T-helper 1 cell treated with Interleukin-12 subunit alpha and Interleukin-12 subunit beta and Interleukin-4 antibody, amounts not matched to agents 30 μg/mL and 1 μg/mL, for 36 hours (primary cell): Measurements from ENCODE around the gene L3MBTL4.
"Not testable (repeated sequence)": the region's sequence is repeated elsewhere in the genome, so short reads cannot be mapped to it uniquely, and the experiment has no call there.

Experiments
- H3K27ac Mint-ChIP-seq: one replicate; pipeline ENCODE4 v1.8.0; 2021; ENCODE audit warnings: mild to moderate bottlenecking, mixed read lengths
- H3K27me3 Mint-ChIP-seq: one replicate; pipeline ENCODE4 v1.8.0; 2021; ENCODE audit warnings: low read depth, mixed read lengths
- H3K36me3 Mint-ChIP-seq: one replicate; pipeline ENCODE4 v1.8.0; 2021; ENCODE audit warnings: low read depth, mixed read lengths
- H3K4me1 Mint-ChIP-seq: one replicate; pipeline ENCODE4 v1.8.0; 2021; ENCODE audit warnings: low read depth, mixed read lengths
- H3K4me3 Mint-ChIP-seq: one replicate; pipeline ENCODE4 v1.8.0; 2021; ENCODE audit warnings: mild to moderate bottlenecking, moderate library complexity, mixed read lengths
- H3K9me3 Mint-ChIP-seq: one replicate; pipeline ENCODE4 v1.8.0; 2021; ENCODE audit warnings: mixed read lengths

Gene L3MBTL4

DNA sequence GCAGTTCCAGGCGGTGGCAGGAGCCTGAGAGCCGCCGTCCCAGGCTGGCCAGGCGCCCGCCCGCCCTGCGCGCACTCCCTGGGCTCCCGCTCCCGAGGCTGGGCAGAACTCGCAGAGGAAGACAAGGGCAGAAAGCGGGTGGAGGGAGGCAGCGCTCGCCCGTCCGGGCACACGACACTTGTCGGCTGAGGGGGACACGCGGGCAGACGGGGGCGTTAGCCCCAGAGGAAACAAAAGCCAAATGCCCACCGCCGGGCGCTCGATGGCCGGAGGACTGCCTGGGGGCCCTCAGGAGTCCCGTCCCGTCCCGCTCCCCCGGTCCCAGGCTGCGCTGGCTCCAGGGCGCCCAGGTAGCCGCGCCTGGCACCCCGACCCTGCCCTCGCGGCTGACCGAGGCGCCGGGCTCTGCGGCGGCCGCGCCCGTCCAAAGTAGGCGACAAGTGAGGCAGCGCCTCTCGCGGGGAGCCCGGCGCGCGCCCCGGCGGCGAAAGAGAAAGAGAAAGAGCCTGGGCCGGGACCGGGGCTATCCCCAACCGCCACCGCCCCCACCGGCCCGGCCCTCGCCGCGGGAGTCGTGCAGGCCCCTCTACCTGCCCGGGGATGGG lies 491 bp downstream of the L3MBTL4 start:
- Mint-ChIP-seq H3K36me3 (peaks cover 1% of the 10 kb centered on the region), H3K4me3 (peak overlapping the region; percentile 53), H3K27ac (no peak overlapping the region), H3K9me3 (peaks cover 6% of the 10 kb centered on the region), H3K27me3 (peaks cover 42% of the 10 kb centered on the region), H3K4me1 (peaks cover 12% of the 10 kb centered on the region)

DNA sequence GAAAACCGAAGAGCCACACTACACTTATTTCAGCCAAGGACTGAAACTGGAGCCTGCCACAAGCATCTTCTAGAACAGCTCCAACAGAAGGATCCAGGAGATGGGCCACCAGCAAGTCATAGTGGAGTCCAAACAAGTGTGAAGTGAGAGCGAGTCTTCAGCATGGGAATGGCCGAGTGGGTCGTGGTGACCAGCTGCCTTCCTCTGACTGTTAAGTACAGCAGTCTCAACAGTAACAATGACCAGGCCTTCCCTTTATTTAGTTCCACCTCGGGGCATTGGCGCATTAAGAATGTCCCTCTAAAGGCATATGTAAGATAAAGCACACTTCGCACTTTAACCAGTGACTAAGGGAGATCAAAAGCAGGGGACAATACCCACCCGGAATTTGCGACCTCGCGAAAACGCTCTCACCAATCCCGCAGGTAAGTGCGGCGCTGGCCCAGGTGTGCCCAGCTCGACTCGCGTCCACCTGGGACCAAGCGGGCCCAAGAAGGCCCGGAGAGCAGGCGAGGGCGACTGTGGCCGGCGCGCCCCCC lies 1.1 kb downstream of the L3MBTL4 start:
- Mint-ChIP-seq H3K27me3 (peaks cover 42% of the 10 kb centered on the region), H3K4me3 (peak overlapping the region; percentile 70), H3K9me3 (peaks cover under 1% of the 10 kb centered on the region), H3K27ac (no peak overlapping the region), H3K4me1 (peaks cover 12% of the 10 kb centered on the region), H3K36me3 (peaks cover 1% of the 10 kb centered on the region)

DNA sequence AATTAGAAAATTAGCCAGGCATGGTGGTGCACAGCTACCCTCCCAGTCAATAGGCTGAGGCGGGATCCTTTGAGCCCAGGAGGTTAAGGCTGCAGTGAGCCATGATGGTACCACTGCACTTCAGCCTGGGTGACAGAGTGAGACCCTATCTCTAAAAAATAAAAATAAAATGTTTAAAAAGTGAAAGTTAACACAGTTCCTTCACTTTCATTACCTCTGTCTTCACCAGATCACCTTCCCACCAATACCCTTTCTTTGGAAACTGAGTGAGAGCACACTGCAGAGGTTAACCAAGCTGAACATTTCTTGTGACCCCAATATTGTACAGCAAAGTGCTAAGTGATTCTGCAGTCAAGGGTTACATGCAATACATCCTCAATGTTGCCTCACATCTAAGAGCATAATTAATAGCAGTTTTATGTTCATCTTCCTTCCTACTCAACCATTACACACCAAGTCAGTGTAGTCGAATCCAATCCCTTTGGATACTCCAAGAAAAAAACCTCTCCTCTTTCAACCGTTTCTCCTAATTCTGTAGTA lies 1.7 kb downstream of the L3MBTL4 start:
- Mint-ChIP-seq H3K27ac (no peak overlapping the region), H3K36me3 (peaks cover 1% of the 10 kb centered on the region), H3K9me3 (no peaks in the 10 kb centered on the region), H3K27me3 (peaks cover 42% of the 10 kb centered on the region), H3K4me1 (peaks cover 12% of the 10 kb centered on the region), H3K4me3 (peak overlapping the region; percentile 70)

DNA sequence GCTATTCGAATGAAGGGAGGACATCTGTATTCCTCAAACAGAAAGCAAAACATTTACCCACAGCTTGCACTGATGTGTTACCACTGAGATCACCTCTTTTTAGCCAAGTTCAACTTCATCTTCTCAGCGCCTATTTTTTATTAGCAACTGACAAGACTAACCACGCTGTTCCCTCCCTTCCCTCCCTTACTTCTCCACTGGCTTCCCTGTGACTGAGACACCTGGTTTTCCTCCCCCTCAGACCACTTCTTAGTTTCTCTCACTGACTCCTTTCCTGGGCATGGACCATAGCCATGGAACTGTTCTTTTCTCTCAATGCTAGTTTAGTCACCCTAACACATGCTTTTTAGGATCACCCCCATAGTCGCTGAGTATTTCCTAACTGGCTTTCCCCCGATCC lies 3.3 kb downstream of the L3MBTL4 start:
- Mint-ChIP-seq H3K27ac (no peak overlapping the region), H3K36me3 (peaks cover 1% of the 10 kb centered on the region), H3K4me1 (peaks cover 12% of the 10 kb centered on the region), H3K27me3 (peaks cover 37% of the 10 kb centered on the region), H3K9me3 (no peaks in the 10 kb centered on the region), H3K4me3 (no peak overlapping the region)

DNA sequence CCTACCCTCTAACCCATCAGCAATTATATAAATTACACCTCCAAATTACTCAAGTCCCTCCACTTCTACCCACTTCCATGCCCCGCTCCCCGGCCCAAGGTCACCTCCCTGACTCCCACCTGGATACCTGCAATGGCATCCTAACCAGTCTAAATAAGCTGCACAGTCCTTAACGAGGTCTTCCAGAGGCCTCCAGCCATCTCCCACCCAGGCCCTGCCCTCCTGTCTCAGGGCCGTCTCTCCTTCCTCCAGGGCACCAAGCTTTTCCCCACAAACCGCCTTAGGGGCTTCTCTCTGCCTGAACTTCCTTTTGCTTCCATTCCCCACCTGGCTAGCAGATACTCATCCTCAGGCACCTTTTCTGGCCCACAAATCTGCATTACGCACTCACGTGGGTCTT lies 4.8 kb downstream of the L3MBTL4 start:
- Mint-ChIP-seq H3K27me3 (peaks cover 23% of the 10 kb centered on the region), H3K9me3 (no peaks in the 10 kb centered on the region), H3K4me1 (peaks cover 7% of the 10 kb centered on the region), H3K27ac (no peak overlapping the region), H3K4me3 (no peak overlapping the region), H3K36me3 (peaks cover 1% of the 10 kb centered on the region)

DNA sequence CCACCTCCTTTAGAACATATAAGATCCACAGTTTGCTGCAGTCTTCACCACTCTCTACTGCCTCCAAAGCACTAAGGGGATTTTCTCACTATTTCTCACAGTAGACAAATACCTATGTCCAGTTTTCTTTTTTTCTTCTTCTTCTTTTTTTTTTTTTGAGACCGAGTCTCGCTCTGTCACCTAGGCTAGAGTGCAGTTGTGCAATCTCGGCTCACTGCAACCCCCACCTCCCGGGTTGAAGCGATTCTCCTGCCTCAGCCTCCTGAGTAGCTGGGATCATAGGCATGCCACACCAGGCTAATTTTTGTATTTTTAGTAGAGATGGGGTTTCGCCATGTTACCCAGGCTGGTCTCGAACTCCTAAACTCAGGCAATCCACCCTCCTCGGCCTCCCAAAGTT lies 6.2 kb downstream of the L3MBTL4 start:
- not testable (repeated sequence) for H3K27ac Mint-ChIP-seq, H3K4me1 Mint-ChIP-seq, H3K36me3 Mint-ChIP-seq, H3K9me3 Mint-ChIP-seq, H3K4me3 Mint-ChIP-seq
- H3K27me3 Mint-ChIP-seq = peaks cover 19% of the 10 kb centered on the region

DNA sequence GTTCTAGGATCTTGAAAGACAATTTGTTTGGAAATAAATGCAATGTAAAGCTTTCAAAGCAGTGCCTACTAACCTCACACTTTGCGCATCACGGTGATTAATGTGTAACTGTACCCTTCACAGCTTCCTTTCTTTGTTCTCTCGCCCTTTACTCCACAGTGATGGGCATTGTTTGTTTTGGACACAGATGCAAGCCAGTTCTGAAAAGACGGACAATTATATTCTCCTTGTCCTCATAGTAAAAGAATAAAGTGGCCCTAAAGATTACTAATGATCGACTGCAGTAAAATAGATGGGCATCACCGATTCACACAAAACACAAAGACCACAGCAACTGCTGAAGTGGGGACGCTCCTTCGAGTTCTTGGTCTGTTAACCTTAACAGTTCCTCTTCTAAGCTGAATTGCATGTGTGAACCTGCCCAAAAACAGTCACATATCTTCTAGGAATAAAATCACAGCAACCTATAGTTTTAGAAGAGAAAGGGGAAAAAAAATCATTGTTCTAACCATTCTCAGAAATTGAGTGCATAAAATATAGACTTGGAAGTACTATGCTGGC lies 7.7 kb downstream of the L3MBTL4 start:
- Mint-ChIP-seq H3K27ac (no peak overlapping the region), H3K27me3 (peaks cover 4% of the 10 kb centered on the region), H3K36me3 (no peaks in the 10 kb centered on the region), H3K9me3 (no peaks in the 10 kb centered on the region), H3K4me1 (peaks cover 1% of the 10 kb centered on the region), H3K4me3 (no peak overlapping the region)

DNA sequence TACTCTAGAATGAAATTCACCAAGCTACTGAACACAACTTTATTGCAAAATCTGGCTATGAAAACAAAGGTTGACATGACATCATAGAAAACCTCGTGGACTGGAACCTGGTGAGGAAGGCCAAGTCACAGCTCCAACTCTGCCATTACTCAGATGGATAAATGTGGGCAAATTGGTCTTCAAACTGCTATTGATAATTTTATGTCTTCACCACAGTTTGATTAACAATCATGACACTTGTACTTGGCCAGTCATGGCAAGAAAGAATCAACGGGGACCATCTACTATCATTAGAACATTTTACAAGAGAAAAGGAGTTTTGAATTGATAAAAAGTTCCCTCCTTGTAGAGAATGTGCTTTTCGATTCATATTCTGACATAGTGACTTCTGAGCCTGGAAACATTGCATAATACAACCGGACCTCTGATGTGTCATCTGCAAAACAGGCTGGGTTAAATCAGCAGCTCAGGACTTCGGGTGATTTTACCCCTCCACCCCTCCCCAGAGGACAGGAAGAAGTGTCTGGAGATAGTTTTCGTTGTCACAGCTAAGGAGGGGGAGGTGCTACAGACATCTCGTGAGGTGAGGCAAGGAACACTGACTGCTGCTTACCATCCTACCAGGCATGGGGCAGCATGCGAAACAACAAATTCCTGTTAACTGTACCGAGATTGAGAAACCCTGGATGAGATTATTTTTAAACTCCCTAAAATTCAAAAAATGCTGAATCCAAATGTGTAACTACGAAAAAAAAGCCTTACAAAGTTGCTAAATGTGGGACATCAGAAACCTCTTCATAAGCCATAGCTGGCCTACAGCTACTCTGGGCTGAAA lies 8.4 kb downstream of the L3MBTL4 start:
- Mint-ChIP-seq H3K4me1 (peaks cover 1% of the 10 kb centered on the region), H3K4me3 (no peak overlapping the region), H3K36me3 (no peaks in the 10 kb centered on the region), H3K27ac (no peak overlapping the region), H3K27me3 (peaks cover 3% of the 10 kb centered on the region), H3K9me3 (no peaks in the 10 kb centered on the region)

DNA sequence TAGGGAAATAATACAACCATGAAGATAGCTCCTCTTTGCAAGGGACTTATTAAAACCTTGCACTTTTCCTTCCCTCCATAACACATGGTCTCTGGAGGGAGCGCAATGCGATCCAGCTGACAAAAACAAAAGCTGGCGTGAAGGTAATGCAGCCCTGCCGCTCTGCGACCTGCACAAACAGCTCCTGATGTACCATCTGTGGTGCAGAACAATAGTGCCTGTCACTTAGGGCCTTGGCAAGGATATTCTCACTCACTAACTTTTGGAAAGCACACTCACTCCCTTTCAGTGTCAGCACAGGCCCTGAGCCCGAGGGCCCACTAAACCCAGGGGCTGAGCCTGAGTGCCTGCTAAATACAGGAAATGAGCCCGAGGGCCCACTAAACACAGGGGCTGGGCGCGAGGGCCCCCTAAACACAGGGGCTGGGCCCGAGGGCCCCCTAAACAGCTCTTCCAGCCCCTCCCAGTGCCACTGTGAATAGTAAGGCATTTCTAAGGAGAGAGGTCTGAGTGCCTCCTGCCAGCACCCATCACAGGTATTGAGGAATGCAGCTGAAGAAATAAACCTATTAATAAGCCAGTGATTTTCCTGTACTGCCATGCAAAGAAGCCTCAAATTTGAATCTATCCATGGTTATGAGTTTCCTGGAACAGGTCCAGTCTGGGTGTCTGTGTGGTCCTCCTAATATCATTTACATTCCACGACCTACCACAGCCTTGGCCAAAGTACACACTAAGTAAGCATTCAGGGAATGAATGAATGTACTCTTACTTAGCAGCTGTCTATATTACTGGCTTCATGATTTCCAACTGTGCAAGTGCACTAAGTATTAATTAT lies 9.3 kb downstream of the L3MBTL4 start:
- H3K4me1 Mint-ChIP-seq = no peaks in the 10 kb centered on the region
- no peak overlapping the region for H3K4me3 Mint-ChIP-seq
- H3K27me3 Mint-ChIP-seq = no peaks in the 10 kb centered on the region
- no peaks in the 10 kb centered on the region for H3K9me3 Mint-ChIP-seq
- H3K27ac Mint-ChIP-seq = no peak overlapping the region
- H3K36me3 Mint-ChIP-seq = no peaks in the 10 kb centered on the region

DNA sequence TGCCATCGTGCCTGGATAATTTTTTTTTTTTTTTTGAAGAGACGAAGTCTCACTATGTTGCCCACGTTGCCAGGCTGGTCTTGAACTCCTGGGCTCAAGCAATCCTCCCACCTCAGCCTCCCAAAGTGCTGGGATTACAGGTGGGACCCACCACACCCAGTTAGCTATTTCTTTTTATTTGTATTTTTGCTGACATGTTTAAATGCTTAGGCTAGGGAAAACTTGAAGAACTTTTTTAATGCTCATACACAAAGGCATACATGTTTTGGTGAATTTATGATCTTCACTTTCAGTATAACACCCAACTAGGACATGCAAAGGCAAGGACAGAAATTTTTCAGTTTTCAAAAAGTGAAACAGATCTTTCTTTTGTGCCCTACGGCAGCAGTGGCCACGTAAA lies 9.9 kb downstream of the L3MBTL4 start:
- Mint-ChIP-seq H3K27me3 (no peaks in the 10 kb centered on the region), H3K4me3 (no peak overlapping the region)

DNA sequence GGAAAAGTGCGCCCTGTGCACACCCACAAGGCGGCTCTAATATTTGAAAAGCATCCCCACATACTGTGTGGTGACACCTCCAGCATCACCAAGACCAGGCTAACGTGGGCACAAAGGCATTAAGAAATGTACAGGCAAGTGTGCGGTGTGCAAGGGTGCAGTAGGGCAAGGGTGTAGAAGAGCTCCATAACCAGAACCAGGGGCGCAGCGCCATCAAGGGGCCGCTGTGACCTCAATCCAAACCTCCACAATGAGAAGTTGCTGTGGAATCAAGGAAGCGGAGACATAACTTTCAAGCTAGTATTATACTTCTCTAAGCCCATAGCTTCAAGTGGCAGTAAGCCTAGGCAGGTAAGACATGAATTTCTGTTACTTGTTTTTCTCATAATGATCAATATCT lies 13.0 kb downstream of the L3MBTL4 start:
- Mint-ChIP-seq H3K27ac (no peak overlapping the region), H3K4me3 (no peak overlapping the region), H3K4me1 (no peaks in the 10 kb centered on the region), H3K27me3 (no peaks in the 10 kb centered on the region), H3K36me3 (no peaks in the 10 kb centered on the region), H3K9me3 (no peaks in the 10 kb centered on the region)

More for the DNA sequence above, 9.9 kb downstream of the L3MBTL4 start:
- no peak overlapping the region for H3K27ac Mint-ChIP-seq
- H3K9me3 Mint-ChIP-seq = no peaks in the 10 kb centered on the region
- H3K36me3 Mint-ChIP-seq = no peaks in the 10 kb centered on the region
- H3K4me1 Mint-ChIP-seq = no peaks in the 10 kb centered on the region

DNA sequence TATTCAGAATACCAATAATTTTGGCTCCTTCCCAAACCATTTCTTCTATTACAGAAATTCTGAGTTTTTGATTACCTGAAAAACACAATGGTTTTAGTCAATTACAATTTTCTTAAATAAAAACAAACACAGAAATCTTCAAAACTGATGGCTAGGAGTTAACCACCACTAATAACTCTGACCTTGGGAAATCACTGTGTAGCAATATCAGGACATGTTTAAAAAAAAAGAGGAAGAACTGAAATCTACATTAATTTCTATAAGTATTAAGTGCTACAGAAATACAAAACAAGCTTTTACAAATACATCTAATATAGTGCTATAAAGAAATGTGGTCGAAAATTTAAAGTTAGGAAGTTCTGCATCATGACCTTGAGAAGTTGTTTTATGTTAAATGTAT lies 14.9 kb downstream of the L3MBTL4 start:
- Mint-ChIP-seq H3K36me3 (no peaks in the 10 kb centered on the region), H3K4me3 (no peak overlapping the region), H3K27me3 (no peaks in the 10 kb centered on the region), H3K4me1 (no peaks in the 10 kb centered on the region), H3K9me3 (no peaks in the 10 kb centered on the region), H3K27ac (no peak overlapping the region)

DNA sequence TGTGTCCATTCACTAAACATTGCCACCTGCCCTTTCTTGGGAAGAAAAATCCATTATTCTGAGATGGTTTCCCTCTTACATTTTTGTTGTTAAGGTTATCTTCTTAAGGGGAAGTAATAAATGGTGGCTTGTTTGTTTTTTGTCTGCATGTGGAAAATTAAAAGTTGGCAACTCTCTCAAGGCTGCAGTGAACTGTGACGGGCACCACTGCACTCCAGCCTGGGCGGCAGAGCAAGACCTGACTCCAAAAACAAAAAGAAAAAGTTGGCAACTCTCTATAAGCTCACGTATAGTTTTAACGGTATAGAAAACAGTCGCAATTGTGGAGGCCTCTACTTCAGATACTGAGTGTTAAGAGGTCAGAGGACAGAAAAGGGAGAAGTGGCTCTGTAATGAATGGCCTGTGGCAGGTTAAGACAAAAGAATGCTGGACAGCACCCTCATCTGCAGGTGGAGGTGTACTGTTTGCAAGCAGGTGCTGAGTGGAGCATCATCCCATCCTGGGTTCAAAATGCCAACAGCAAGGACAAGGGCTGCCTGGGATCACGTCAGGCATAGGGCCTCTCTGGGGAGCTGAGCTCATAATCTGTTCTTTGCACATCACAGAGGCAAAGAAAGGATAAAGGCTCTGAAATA lies 16.7 kb downstream of the L3MBTL4 start:
- H3K27ac Mint-ChIP-seq = no peak overlapping the region
- H3K4me3 Mint-ChIP-seq = no peak overlapping the region
- no peaks in the 10 kb centered on the region for H3K9me3 Mint-ChIP-seq
- H3K27me3 Mint-ChIP-seq = no peaks in the 10 kb centered on the region
- no peaks in the 10 kb centered on the region for H3K4me1 Mint-ChIP-seq
- H3K36me3 Mint-ChIP-seq = no peaks in the 10 kb centered on the region

DNA sequence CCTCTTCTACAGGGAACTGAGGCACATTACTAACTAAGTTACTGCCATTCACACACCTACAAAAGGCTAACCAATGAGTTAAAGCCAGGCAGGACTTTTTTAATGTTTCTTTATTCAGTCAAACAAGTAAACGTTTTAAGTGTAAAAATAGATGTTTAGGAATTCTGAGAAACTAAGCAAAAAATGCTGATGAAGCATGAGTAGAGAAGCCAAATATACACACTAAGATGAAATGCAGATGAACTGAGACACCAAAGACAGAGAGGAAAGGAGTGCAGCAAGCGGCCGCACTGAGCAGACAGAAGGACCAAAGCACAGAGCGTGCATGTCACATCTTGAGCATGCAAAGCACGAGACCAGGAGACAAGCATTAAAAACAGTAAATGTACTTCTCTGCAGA lies 17.9 kb downstream of the L3MBTL4 start:
- no peak overlapping the region for H3K27ac Mint-ChIP-seq
- no peaks in the 10 kb centered on the region for H3K27me3 Mint-ChIP-seq
- H3K4me3 Mint-ChIP-seq = no peak overlapping the region
- no peaks in the 10 kb centered on the region for H3K36me3 Mint-ChIP-seq
- peaks cover under 1% of the 10 kb centered on the region for H3K9me3 Mint-ChIP-seq
- no peaks in the 10 kb centered on the region for H3K4me1 Mint-ChIP-seq
